GM15510 (cell line): ENCODE measurements around the gene PRRG2.
A peak's percentile ranks its signal among the peaks of the same experiment; 100 is the strongest.

ENCODE experiments used
- POLR2A ChIP-seq: IDR thresholded peaks from 3 replicates; pipeline ENCODE4 v1.6.1; 2011; ENCODE audit warnings: borderline replicate concordance; ENCODE audit not compliant: insufficient read length; ENCODE audit errors: extremely low read depth

PRRG2 gene

DNA sequence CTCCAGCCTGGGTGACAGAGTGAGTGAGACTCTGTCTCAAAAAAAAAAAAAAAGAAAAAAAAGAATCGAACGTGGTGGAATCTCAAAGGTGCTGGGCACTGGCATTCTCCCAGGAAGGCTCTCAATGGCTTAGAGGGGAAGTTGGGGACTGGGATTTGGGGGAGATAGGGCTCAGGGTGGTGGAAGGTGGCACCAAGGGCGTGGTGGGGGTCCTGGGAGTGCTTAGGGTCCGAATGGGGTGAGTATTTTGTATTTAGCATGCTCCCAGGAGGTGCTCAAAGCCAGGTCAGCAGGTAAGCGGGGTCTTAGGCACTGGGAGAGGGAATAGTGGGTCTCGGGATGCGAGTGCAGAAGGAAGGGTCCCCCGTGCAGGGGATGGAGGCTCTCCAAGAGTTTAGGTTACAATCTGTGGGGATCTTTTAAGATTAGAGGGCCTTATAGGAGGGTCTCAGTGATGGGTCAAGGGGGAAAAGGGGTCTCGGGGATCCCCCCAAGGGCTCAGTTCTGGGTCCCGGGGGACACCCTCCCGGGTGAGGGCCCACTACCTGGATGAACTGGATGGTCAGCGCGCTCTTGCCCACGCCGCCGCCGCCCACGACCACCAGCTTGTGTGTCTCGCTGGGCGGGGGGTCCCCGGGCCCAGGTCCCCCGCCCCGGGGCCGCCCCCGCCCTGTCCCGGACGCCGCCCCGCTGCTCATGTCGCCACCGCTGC is 58.4 kb downstream of the PRRG2 start:
- TF ChIP-seq POLR2A = no peak

DNA sequence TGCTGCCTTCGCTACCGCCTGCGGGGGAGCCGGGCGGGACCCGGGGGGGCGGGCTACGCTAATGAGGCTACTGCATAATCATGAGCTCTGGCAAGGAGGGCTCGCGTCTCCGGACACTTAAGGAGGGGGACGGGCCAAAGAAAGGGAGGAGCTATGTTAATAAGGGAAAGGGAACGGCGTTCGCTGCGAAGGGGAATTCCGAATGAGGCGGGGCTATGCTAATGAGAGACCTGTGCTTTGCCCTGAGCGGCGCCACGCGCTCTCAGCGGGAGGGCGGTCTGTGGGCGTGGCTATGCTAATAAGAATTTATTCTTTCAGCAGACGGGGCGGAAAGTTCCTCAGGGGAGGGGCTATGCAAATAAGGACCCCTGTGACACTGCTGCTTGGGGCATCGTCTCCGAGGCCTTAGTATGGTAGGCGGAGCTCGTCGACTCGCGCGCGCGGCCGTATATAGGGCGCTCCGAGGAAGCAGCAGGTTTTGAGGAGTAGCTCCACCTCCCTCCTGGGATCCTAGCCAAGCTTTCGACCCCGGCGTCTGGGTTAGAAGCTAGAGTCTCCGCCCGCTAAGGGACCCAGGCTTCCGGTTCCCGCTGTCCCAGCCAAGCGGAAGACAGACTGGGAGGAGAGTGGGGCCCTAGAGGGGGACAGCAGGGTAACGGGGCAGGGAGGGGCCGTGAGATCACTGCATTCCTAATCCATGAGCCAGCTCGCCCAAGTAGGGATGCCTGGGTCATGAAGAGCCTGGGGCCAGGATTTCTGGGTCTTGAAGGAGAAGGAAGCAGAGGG is 59.2 kb downstream of the PRRG2 start, which contains the start of gene RRAS:
RRAS (minus strand) TSS at position 31 of the 786 bp plus-strand sequence. CDS start 45 bp downstream, outside the sequence.
- peak; percentile 81 for TF ChIP-seq POLR2A
